Measurements from ENCODE around the gene SP2. TPM values are rescaled to one million over a fixed set of nuclear protein-coding genes. Genes with fewer than 3 reads are reported as not detected.

The SP2 gene
- total RNA-seq, 4 donors from 2014 or later, result 5.1 to 12.6 (median 8.1) TPM

GRCh38 chr17:47857551-47858455 lies 38.2 kb upstream of the SP2 start:
- TF ChIP-seq, protein P1, sequence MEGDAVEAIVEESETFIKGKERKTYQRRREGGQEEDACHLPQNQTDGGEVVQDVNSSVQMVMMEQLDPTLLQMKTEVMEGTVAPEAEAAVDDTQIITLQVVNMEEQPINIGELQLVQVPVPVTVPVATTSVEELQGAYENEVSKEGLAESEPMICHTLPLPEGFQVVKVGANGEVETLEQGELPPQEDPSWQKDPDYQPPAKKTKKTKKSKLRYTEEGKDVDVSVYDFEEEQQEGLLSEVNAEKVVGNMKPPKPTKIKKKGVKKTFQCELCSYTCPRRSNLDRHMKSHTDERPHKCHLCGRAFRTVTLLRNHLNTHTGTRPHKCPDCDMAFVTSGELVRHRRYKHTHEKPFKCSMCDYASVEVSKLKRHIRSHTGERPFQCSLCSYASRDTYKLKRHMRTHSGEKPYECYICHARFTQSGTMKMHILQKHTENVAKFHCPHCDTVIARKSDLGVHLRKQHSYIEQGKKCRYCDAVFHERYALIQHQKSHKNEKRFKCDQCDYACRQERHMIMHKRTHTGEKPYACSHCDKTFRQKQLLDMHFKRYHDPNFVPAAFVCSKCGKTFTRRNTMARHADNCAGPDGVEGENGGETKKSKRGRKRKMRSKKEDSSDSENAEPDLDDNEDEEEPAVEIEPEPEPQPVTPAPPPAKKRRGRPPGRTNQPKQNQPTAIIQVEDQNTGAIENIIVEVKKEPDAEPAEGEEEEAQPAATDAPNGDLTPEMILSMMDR (IDR thresholded peaks at IDR 0.05), result no peak
- TF ChIP-seq POLR2A (IDR thresholded peaks at IDR 0.05), result no peak
- H3K4me3 ChIP-seq (ENCODE audit: low read depth, poor library complexity, severe bottlenecking), result no peak overlapping the region
- no peak for DNase-seq (ENCODE audit: low spot score in 2 of 2)
- intact Hi-C loops (cut with DNase I; ENCODE audit: low total_unique reads), result no loop called here
- WGBS, 2 donors, result 77 to 78% methylated on average over 16 of the region's 16 CpGs

DNA sequence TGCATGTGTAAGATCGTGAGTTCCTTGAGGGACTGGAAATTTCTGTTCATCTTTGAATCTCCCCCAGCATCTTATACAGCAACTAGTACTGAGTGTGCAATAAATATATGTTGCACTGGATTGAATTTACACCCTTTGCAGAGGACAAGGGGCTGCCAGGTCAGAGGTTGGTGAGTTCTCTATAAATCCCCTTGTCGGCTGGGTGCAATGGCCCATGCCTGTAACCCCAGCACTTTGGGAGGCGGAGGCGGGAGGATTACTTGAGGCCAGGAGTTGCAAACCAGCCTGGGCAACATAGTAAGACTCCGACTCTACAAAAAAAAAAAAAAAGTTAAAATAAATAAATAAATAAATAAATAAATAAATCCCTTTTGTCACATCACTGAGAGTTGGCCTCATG lies 35.6 kb upstream of the SP2 start:
- no peak overlapping the region for H3K4me3 ChIP-seq (ENCODE audit: low read depth, poor library complexity, severe bottlenecking)
- intact Hi-C loops (cut with DNase I; ENCODE audit: low total_unique reads), result no loop called here
- TF ChIP-seq, protein P1 (IDR thresholded peaks at IDR 0.05), result no peak
- TF ChIP-seq POLR2A (IDR thresholded peaks at IDR 0.05), result no peak
- 81 to 89% methylated on average over 5 of the region's 5 CpGs for WGBS, 2 donors
- DNase-seq (ENCODE audit: low spot score in 2 of 2), result no peak

- intact Hi-C loops (cut with DNase I; ENCODE audit: low total_unique reads), result no loop called here
- no peak for DNase-seq (ENCODE audit: low spot score in 2 of 2)
- no peak for TF ChIP-seq POLR2A (IDR thresholded peaks at IDR 0.05)
- TF ChIP-seq, protein P1 (IDR thresholded peaks at IDR 0.05), result no peak
- 50 to 64% methylated on average over 7 of the region's 7 CpGs for WGBS, 2 donors
- H3K4me3 ChIP-seq (ENCODE audit: low read depth, poor library complexity, severe bottlenecking), result no peak overlapping the region
Measured at GRCh38 chr17:47862621-47863440, 33.2 kb upstream of the SP2 start.

DNA sequence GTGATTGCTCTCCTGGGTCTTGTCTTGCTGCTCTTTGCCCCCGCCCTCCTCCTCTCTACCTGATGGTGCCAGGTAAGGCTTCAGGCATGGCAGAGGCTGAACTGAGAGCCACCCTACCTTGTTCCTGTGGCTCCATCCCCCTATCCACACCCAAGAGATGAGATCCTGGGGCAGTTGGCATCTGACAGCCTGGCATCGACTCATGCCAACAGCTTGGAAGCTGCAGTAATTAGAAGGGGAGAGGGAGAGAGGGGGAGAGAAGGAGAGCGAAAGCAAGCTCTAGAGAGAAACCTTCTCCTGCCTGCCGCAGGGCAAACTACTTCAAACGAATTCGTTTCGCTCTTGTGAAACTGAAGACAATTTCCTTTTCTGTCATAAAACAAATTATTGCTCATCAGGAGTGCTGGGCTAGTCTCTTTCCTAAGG lies 31.2 kb upstream of the SP2 start:
- 21 to 25% methylated on average over 7 of the region's 7 CpGs for WGBS, 2 donors
- DNase-seq (ENCODE audit: low spot score in 2 of 2), result no peak
- no peak overlapping the region for H3K4me3 ChIP-seq (ENCODE audit: low read depth, poor library complexity, severe bottlenecking)
- TF ChIP-seq, protein P1 (IDR thresholded peaks at IDR 0.05), result no peak
- TF ChIP-seq POLR2A (IDR thresholded peaks at IDR 0.05), result no peak
- intact Hi-C loops (cut with DNase I; ENCODE audit: low total_unique reads), result no loop called here

GRCh38 chr17:47866941-47867340 lies 29.1 kb upstream of the SP2 start:
- no peak for TF ChIP-seq POLR2A (IDR thresholded peaks at IDR 0.05)
- TF ChIP-seq, protein P1 (IDR thresholded peaks at IDR 0.05), result no peak
- intact Hi-C loops (cut with DNase I; ENCODE audit: low total_unique reads), result no loop called here
- WGBS, 2 donors, result 62 to 65% methylated on average over 16 to 20 of the region's 20 CpGs
- DNase-seq (ENCODE audit: low spot score in 2 of 2), result no peak
- H3K4me3 ChIP-seq (ENCODE audit: low read depth, poor library complexity, severe bottlenecking), result no peak overlapping the region
